ENCODE data around the gene CYP4X1.
"Not testable (repeated sequence)": the region's sequence is repeated elsewhere in the genome, so short reads cannot be mapped to it uniquely, and the experiment has no call there.

The CYP4X1 gene

GRCh38 chr1:47023268-47024140 lies at the start of gene CYP4X1:
Gene CYP4X1 (plus strand): TSS chr1:47023669. CDS start chr1:47023818, 149 bp downstream.
- Histone ChIP-seq H3K4me3 (ENCODE audit: low read depth, low read length) (peak within 1 kb of the TSS; percentile 65), H3K27me3 (ENCODE audit: control insufficient read depth, insufficient read depth, low read length) (peaks cover 16% of the 10 kb centered on the region), H3K9me3 (ENCODE audit: control insufficient read depth, insufficient read depth, low read length) (no peaks in the 10 kb centered on the region), H3K4me1 (ENCODE audit: control insufficient read depth, insufficient read depth, low read length) (peaks cover 15% of the 10 kb centered on the region), H3K9ac (ENCODE audit: low read depth, low read length) (peak within 1 kb of the TSS; percentile 60), H3K36me3 (ENCODE audit: control insufficient read depth, insufficient read depth, low read length) (no peaks in the 10 kb centered on the region)

GRCh38 chr1:46983166-46983829 lies 40.2 kb upstream of the CYP4X1 start:
- Histone ChIP-seq H3K9ac (ENCODE audit: low read depth, low read length) (no peak overlapping the region), H3K4me3 (ENCODE audit: low read depth, low read length) (peak overlapping the region; percentile 10), H3K9me3 (ENCODE audit: control insufficient read depth, insufficient read depth, low read length) (no peaks in the 10 kb centered on the region), H3K36me3 (ENCODE audit: control insufficient read depth, insufficient read depth, low read length) (no peaks in the 10 kb centered on the region), H3K4me1 (ENCODE audit: control insufficient read depth, insufficient read depth, low read length) (peaks cover 15% of the 10 kb centered on the region), H3K27me3 (ENCODE audit: control insufficient read depth, insufficient read depth, low read length) (no peaks in the 10 kb centered on the region)

GRCh38 chr1:46983830-46984586 lies 39.5 kb upstream of the CYP4X1 start:
- peaks cover 15% of the 10 kb centered on the region for H3K4me1 ChIP-seq (ENCODE audit: control insufficient read depth, insufficient read depth, low read length)
- peak overlapping the region; percentile 10 for H3K4me3 ChIP-seq (ENCODE audit: low read depth, low read length)
- no peaks in the 10 kb centered on the region for H3K27me3 ChIP-seq (ENCODE audit: control insufficient read depth, insufficient read depth, low read length)
- no peak overlapping the region for H3K9ac ChIP-seq (ENCODE audit: low read depth, low read length)
- no peaks in the 10 kb centered on the region for H3K36me3 ChIP-seq (ENCODE audit: control insufficient read depth, insufficient read depth, low read length)
- H3K9me3 ChIP-seq (ENCODE audit: control insufficient read depth, insufficient read depth, low read length): no peaks in the 10 kb centered on the region

- H3K4me1 ChIP-seq (ENCODE audit: control insufficient read depth, insufficient read depth, low read length); H3K9me3 ChIP-seq (ENCODE audit: control insufficient read depth, insufficient read depth, low read length); H3K9ac ChIP-seq (ENCODE audit: low read depth, low read length); H3K27me3 ChIP-seq (ENCODE audit: control insufficient read depth, insufficient read depth, low read length); H3K36me3 ChIP-seq (ENCODE audit: control insufficient read depth, insufficient read depth, low read length); H3K4me3 ChIP-seq (ENCODE audit: low read depth, low read length): not testable (repeated sequence)
Observed at GRCh38 chr1:46990541-46990940, 32.9 kb upstream of the CYP4X1 start.

GRCh38 chr1:46991083-46991923 lies 32.2 kb upstream of the CYP4X1 start:
- Histone ChIP-seq H3K9ac (ENCODE audit: low read depth, low read length) (no peak overlapping the region), H3K4me1 (ENCODE audit: control insufficient read depth, insufficient read depth, low read length) (peaks cover 4% of the 10 kb centered on the region), H3K4me3 (ENCODE audit: low read depth, low read length) (no peak overlapping the region)

GRCh38 chr1:46996659-46997281 lies 26.7 kb upstream of the CYP4X1 start:
- Histone ChIP-seq H3K9ac (ENCODE audit: low read depth, low read length) (no peak overlapping the region), H3K9me3 (ENCODE audit: control insufficient read depth, insufficient read depth, low read length) (no peaks in the 10 kb centered on the region), H3K36me3 (ENCODE audit: control insufficient read depth, insufficient read depth, low read length) (no peaks in the 10 kb centered on the region), H3K4me3 (ENCODE audit: low read depth, low read length) (no peak overlapping the region), H3K27me3 (ENCODE audit: control insufficient read depth, insufficient read depth, low read length) (no peaks in the 10 kb centered on the region), H3K4me1 (ENCODE audit: control insufficient read depth, insufficient read depth, low read length) (peaks cover 3% of the 10 kb centered on the region)

More at GRCh38 chr1:46991083-46991923, 32.2 kb upstream of the CYP4X1 start:
- Histone ChIP-seq H3K27me3 (ENCODE audit: control insufficient read depth, insufficient read depth, low read length) (no peaks in the 10 kb centered on the region), H3K36me3 (ENCODE audit: control insufficient read depth, insufficient read depth, low read length) (no peaks in the 10 kb centered on the region), H3K9me3 (ENCODE audit: control insufficient read depth, insufficient read depth, low read length) (no peaks in the 10 kb centered on the region)

GRCh38 chr1:47002211-47002610 lies 21.3 kb upstream of the CYP4X1 start:
- H3K9me3 ChIP-seq (ENCODE audit: control insufficient read depth, insufficient read depth, low read length): no peaks in the 10 kb centered on the region
- no peak overlapping the region for H3K9ac ChIP-seq (ENCODE audit: low read depth, low read length)
- no peak overlapping the region for H3K4me3 ChIP-seq (ENCODE audit: low read depth, low read length)
- H3K4me1 ChIP-seq (ENCODE audit: control insufficient read depth, insufficient read depth, low read length): peaks cover 3% of the 10 kb centered on the region
- H3K27me3 ChIP-seq (ENCODE audit: control insufficient read depth, insufficient read depth, low read length): no peaks in the 10 kb centered on the region
- no peaks in the 10 kb centered on the region for H3K36me3 ChIP-seq (ENCODE audit: control insufficient read depth, insufficient read depth, low read length)

GRCh38 chr1:47003896-47004403 lies 19.5 kb upstream of the CYP4X1 start:
- Histone ChIP-seq H3K36me3 (ENCODE audit: control insufficient read depth, insufficient read depth, low read length) (no peaks in the 10 kb centered on the region), H3K9me3 (ENCODE audit: control insufficient read depth, insufficient read depth, low read length) (no peaks in the 10 kb centered on the region), H3K4me3 (ENCODE audit: low read depth, low read length) (no peak overlapping the region), H3K27me3 (ENCODE audit: control insufficient read depth, insufficient read depth, low read length) (no peaks in the 10 kb centered on the region), H3K9ac (ENCODE audit: low read depth, low read length) (no peak overlapping the region), H3K4me1 (ENCODE audit: control insufficient read depth, insufficient read depth, low read length) (peaks cover 3% of the 10 kb centered on the region)

- H3K27me3 ChIP-seq (ENCODE audit: control insufficient read depth, insufficient read depth, low read length); H3K4me3 ChIP-seq (ENCODE audit: low read depth, low read length); H3K9me3 ChIP-seq (ENCODE audit: control insufficient read depth, insufficient read depth, low read length); H3K4me1 ChIP-seq (ENCODE audit: control insufficient read depth, insufficient read depth, low read length); H3K9ac ChIP-seq (ENCODE audit: low read depth, low read length); H3K36me3 ChIP-seq (ENCODE audit: control insufficient read depth, insufficient read depth, low read length): not testable (repeated sequence)
Observed at GRCh38 chr1:47006437-47006836, 17.0 kb upstream of the CYP4X1 start.

GRCh38 chr1:47013293-47013692 lies 10.2 kb upstream of the CYP4X1 start:
- H3K9ac ChIP-seq (ENCODE audit: low read depth, low read length): no peak overlapping the region
- no peaks in the 10 kb centered on the region for H3K9me3 ChIP-seq (ENCODE audit: control insufficient read depth, insufficient read depth, low read length)
- no peak overlapping the region for H3K4me3 ChIP-seq (ENCODE audit: low read depth, low read length)
- no peaks in the 10 kb centered on the region for H3K36me3 ChIP-seq (ENCODE audit: control insufficient read depth, insufficient read depth, low read length)
- H3K27me3 ChIP-seq (ENCODE audit: control insufficient read depth, insufficient read depth, low read length): no peaks in the 10 kb centered on the region
- no peaks in the 10 kb centered on the region for H3K4me1 ChIP-seq (ENCODE audit: control insufficient read depth, insufficient read depth, low read length)

Measured in iPS-15b (cell line).